HG03460 (cell line): Measurements from ENCODE around the gene AFG1L.
"Not testable (repeated sequence)": the region's sequence is repeated elsewhere in the genome, so short reads cannot be mapped to it uniquely, and the experiment has no call there.

Experiments used
- ATAC-seq: cut with Tn5 transposase; IDR thresholded peaks from one replicate; pipeline ENCODE4 v1.9.1; 2021; ENCODE audit not compliant: unreplicated experiment

The AFG1L gene

GRCh38 chr6:108348655-108349349 lies 53.9 kb downstream of the AFG1L start:
- ATAC-seq, result peak; percentile 91

GRCh38 chr6:108350528-108350927 lies 55.7 kb downstream of the AFG1L start:
- ATAC-seq, result peak; percentile 67

GRCh38 chr6:108353853-108354252 lies 59.0 kb downstream of the AFG1L start:
- ATAC-seq, result no peak

- no peak for ATAC-seq
These were observed 60.3 kb downstream of the AFG1L start for GRCh38 chr6:108355120-108355519.

GRCh38 chr6:108355890-108356289 lies 61.0 kb downstream of the AFG1L start:
- no peak for ATAC-seq

GRCh38 chr6:108359901-108360882 lies 65.3 kb downstream of the AFG1L start:
- no peak for ATAC-seq

GRCh38 chr6:108360919-108361311 lies 66.1 kb downstream of the AFG1L start:
- ATAC-seq, result no peak

- no peak for ATAC-seq
These were observed 66.6 kb downstream of the AFG1L start for GRCh38 chr6:108361312-108361932.

GRCh38 chr6:108362455-108362854 lies 67.6 kb downstream of the AFG1L start:
- ATAC-seq, result no peak

- ATAC-seq, result no peak
These were observed 68.3 kb downstream of the AFG1L start for GRCh38 chr6:108363113-108363512.

- ATAC-seq, result no peak
These were observed 69.0 kb downstream of the AFG1L start for GRCh38 chr6:108363889-108364313.

- no peak for ATAC-seq
These were observed 69.6 kb downstream of the AFG1L start for GRCh38 chr6:108364470-108364869.

GRCh38 chr6:108365478-108365877 lies 70.6 kb downstream of the AFG1L start:
- no peak for ATAC-seq

- no peak for ATAC-seq
These were observed 71.4 kb downstream of the AFG1L start for GRCh38 chr6:108366236-108366635.

GRCh38 chr6:108368431-108369030 lies 73.7 kb downstream of the AFG1L start:
- no peak for ATAC-seq

- no peak for ATAC-seq
These were observed 86.0 kb downstream of the AFG1L start for GRCh38 chr6:108380876-108381275.

GRCh38 chr6:108383981-108384380 lies 89.1 kb downstream of the AFG1L start:
- ATAC-seq, result no peak

GRCh38 chr6:108389190-108389589 lies 94.3 kb downstream of the AFG1L start:
- not testable (repeated sequence) for ATAC-seq

GRCh38 chr6:108395297-108395696 lies 100.4 kb downstream of the AFG1L start:
- ATAC-seq, result no peak

- no peak for ATAC-seq
These were observed 108.4 kb downstream of the AFG1L start for GRCh38 chr6:108403236-108403635.

- ATAC-seq, result no peak
These were observed 112.1 kb downstream of the AFG1L start for GRCh38 chr6:108406943-108407342.
